ENCODE measurements around the gene CADM2.

The CADM2 gene

DNA sequence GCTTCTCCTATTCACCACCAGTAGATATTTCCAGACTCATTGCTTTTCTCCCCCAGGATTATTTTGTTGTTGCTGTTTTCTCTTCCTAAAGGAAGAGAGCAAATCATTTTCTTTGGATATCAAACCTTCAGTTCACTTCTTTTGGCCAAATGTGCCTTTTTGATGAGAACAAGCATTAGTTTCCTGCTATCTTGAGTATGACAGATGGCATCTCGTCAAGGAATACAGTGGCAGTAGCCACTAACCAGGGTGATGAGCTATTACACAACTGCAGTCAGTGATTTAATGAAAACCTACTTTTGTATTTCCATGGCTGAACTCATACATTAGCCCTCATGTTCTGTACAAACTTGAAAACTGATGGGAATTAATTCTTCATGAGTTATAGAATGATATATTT is 354.6 kb downstream of the CADM2 start:
- DNase-seq (ENCODE audit: low read depth): no peak

DNA sequence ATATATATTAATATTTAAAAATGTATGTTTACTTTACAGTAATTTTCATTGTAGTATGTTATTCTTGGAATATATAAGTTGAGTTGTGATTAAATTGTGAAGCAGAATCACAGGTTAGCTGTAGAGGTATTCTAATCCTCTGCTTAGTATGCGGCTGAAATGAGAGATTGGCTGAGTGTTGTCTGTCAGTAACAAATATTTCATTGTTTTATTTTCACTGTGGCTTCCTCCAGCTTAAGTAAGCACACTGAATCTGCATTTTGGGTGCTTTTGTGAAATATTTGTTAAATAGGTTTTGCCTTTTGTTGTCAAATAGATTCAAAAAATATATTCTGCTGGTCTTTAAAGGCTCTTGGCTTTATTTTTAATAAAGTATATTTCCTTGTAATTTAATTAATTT is 357.5 kb downstream of the CADM2 start:
- no peak overlapping the region for H3K4me3 ChIP-seq (ENCODE audit: low read length)
- no peak for DNase-seq (ENCODE audit: low read depth)
- TF ChIP-seq, protein P1, sequence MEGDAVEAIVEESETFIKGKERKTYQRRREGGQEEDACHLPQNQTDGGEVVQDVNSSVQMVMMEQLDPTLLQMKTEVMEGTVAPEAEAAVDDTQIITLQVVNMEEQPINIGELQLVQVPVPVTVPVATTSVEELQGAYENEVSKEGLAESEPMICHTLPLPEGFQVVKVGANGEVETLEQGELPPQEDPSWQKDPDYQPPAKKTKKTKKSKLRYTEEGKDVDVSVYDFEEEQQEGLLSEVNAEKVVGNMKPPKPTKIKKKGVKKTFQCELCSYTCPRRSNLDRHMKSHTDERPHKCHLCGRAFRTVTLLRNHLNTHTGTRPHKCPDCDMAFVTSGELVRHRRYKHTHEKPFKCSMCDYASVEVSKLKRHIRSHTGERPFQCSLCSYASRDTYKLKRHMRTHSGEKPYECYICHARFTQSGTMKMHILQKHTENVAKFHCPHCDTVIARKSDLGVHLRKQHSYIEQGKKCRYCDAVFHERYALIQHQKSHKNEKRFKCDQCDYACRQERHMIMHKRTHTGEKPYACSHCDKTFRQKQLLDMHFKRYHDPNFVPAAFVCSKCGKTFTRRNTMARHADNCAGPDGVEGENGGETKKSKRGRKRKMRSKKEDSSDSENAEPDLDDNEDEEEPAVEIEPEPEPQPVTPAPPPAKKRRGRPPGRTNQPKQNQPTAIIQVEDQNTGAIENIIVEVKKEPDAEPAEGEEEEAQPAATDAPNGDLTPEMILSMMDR (IDR thresholded peaks at IDR 0.05; ENCODE audit: insufficient read depth, low read depth, low read length, missing control alignments): no peak

More for the DNA sequence above, 354.6 kb downstream of the CADM2 start:
- H3K4me3 ChIP-seq (ENCODE audit: low read length): no peak overlapping the region
- TF ChIP-seq, protein P1 (IDR thresholded peaks at IDR 0.05; ENCODE audit: insufficient read depth, low read depth, low read length, missing control alignments): no peak

DNA sequence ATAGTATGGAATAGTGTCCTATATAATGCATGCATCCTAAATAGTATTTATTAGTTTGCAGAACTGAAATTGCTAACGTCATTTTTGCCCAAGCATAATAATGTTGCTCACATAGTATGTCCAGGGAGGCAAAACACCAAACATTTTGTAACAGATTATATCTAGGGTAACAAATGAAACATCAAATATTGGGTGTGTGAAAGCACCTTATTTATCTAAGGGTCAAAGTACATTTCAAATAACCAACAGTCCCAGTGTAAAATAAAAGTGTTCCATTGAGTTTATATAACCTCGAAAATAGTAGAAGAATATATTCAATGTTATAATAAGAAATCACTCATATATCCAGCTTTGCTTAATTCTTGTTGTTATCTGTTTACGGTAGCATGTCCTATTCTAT is 363.1 kb downstream of the CADM2 start:
- DNase-seq (ENCODE audit: low read depth): no peak
- TF ChIP-seq, protein P1 (IDR thresholded peaks at IDR 0.05; ENCODE audit: insufficient read depth, low read depth, low read length, missing control alignments): no peak
- H3K4me3 ChIP-seq (ENCODE audit: low read length): no peak overlapping the region

DNA sequence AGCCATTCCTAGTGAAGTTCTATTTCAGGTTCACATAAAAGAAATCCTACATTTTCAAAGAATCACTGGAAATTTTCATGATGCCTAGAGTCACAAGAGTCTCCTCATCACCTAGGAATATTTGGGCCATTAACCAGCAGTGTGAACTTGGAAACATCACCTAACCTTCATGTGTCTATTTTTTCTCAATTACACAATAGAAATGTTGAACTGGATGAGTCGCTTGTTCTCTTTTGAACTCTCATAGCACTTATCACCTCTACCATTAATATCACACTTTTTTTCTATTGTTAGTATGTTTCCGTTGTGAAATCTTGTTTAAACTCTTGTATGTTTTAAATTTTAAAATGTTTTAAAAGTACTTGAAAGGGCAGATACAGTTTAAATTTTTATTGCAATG is 371.3 kb downstream of the CADM2 start:
- DNase-seq (ENCODE audit: low read depth): peak; percentile 25
- H3K4me3 ChIP-seq (ENCODE audit: low read length): no peak overlapping the region
- TF ChIP-seq, protein P1 (IDR thresholded peaks at IDR 0.05; ENCODE audit: insufficient read depth, low read depth, low read length, missing control alignments): no peak

DNA sequence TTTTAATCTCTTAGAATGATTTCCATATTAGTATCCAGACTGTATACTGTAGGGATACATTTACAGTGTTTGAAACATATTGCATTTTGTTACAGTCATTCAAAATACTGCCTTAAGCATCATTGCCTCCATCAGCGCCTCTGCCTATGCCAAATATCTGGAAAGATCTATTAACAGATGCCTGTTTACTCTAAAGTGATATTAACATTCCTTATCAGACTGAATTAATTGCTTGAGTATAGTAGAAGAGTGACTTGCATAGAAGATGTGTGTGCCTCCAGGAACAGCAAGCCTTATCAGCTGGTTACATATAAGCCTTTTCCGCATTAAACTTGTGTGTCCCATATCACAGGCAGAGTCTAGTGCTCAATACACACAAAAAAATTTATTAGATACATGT is 379.1 kb downstream of the CADM2 start:
- no peak for DNase-seq (ENCODE audit: low read depth)
- no peak overlapping the region for H3K4me3 ChIP-seq (ENCODE audit: low read length)
- TF ChIP-seq, protein P1 (IDR thresholded peaks at IDR 0.05; ENCODE audit: insufficient read depth, low read depth, low read length, missing control alignments): no peak

DNA sequence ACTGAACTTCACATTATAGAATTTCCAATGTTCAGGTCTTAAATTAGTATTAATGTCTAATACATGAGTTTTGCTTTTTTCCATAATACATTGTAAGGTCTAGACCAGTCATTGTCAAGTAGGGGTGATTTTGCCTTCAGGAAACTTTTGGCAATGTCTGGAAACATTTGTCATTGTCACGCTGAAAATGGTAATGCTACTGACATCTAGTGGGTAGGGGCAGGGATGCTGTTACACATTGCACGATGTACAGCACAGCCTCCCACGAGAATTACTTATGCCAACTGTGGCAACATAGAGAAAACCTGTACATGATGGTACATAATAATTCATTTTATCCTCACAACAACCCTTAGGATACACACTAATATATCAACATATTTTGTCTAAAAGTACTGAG is 384.1 kb downstream of the CADM2 start:
- H3K4me3 ChIP-seq (ENCODE audit: low read length): no peak overlapping the region
- peak; percentile 48 for DNase-seq (ENCODE audit: low read depth)
- TF ChIP-seq, protein P1 (IDR thresholded peaks at IDR 0.05; ENCODE audit: insufficient read depth, low read depth, low read length, missing control alignments): peak; percentile 71

DNA sequence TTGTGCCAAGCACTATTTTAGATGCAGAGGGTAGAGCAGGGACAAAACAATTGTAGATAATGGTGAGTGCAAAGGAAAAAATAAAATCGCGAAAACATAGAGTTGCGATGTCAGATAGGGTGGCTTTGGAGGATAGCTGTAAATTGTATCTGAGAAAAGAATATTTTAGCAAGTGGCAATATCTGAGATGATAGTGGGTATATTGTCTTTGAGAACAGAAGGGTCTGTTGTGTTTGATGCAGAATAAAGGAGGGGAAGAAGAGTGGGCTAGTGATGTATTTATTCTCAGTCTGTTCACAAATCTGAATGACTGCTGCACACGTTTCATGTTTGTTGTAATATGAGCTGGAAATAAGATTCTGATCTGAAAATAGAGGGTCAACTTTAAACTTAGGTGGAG is 396.8 kb downstream of the CADM2 start:
- no peak for DNase-seq (ENCODE audit: low read depth)
- H3K4me3 ChIP-seq (ENCODE audit: low read length): no peak overlapping the region
- TF ChIP-seq, protein P1 (IDR thresholded peaks at IDR 0.05; ENCODE audit: insufficient read depth, low read depth, low read length, missing control alignments): no peak
